Measurements from ENCODE around the gene OTOGL.

OTOGL gene

GRCh38 chr12:80382254-80382653 is 282.9 kb downstream of the OTOGL start:
- DNase-seq, result no peak
- Histone ChIP-seq H3K4me3 (no peak overlapping the region), H3K9me3 (no peaks in the 10 kb centered on the region), H3K27me3 (no peaks in the 10 kb centered on the region), H3K36me3 (no peaks in the 10 kb centered on the region), H3K27ac (no peak overlapping the region), H3K4me1 (no peaks in the 10 kb centered on the region)
- intact Hi-C loops (cut with DNase I; ENCODE audit: low total_unique reads), result no loop called here
- no peak for TF ChIP-seq CTCF (IDR thresholded peaks at IDR 0.05)

GRCh38 chr12:80400571-80400991 is 301.2 kb downstream of the OTOGL start:
- intact Hi-C loops (cut with DNase I; ENCODE audit: low total_unique reads), result no loop called here
- H3K27ac ChIP-seq, result peak overlapping the region; percentile 53 to 56
- DNase-seq, result no peak

GRCh38 chr12:80401191-80401590 is 301.9 kb downstream of the OTOGL start:
- no peak for DNase-seq
- peak overlapping the region; percentile 54 to 56 for H3K4me3 ChIP-seq
- no peaks in the 10 kb centered on the region for H3K36me3 ChIP-seq
- peaks cover 0 to 12% (median 0%) of the 10 kb centered on the region in 4 donors for H3K4me1 ChIP-seq
- intact Hi-C loops (cut with DNase I; ENCODE audit: low total_unique reads), result no loop called here
- TF ChIP-seq CTCF (IDR thresholded peaks at IDR 0.05), result no peak
- H3K9me3 ChIP-seq, result no peaks in the 10 kb centered on the region
- no peaks in the 10 kb centered on the region for H3K27me3 ChIP-seq
- peak overlapping the region; percentile 53 to 56 for H3K27ac ChIP-seq

More at GRCh38 chr12:80400571-80400991, 301.2 kb downstream of the OTOGL start:
- Histone ChIP-seq H3K4me1 (peaks cover 0 to 12% (median 0%) of the 10 kb centered on the region in 4 donors), H3K4me3 (peak overlapping the region; percentile 54 to 56), H3K9me3 (no peaks in the 10 kb centered on the region), H3K36me3 (no peaks in the 10 kb centered on the region), H3K27me3 (no peaks in the 10 kb centered on the region)
- no peak for TF ChIP-seq CTCF (IDR thresholded peaks at IDR 0.05)

GRCh38 chr12:80404629-80405028 is 305.3 kb downstream of the OTOGL start:
- H3K27me3 ChIP-seq, result no peaks in the 10 kb centered on the region
- intact Hi-C loops (cut with DNase I; ENCODE audit: low total_unique reads), result no loop called here
- no peaks in the 10 kb centered on the region for H3K36me3 ChIP-seq
- no peak overlapping the region for H3K4me3 ChIP-seq
- TF ChIP-seq CTCF (IDR thresholded peaks at IDR 0.05), result no peak
- H3K27ac ChIP-seq, result no peak overlapping the region
- no peaks in the 10 kb centered on the region for H3K4me1 ChIP-seq
- no peaks in the 10 kb centered on the region for H3K9me3 ChIP-seq
- DNase-seq, result no peak

- no peak for DNase-seq
- Histone ChIP-seq H3K4me3 (no peak overlapping the region), H3K27me3 (no peaks in the 10 kb centered on the region), H3K9me3 (no peaks in the 10 kb centered on the region), H3K4me1 (no peaks in the 10 kb centered on the region), H3K27ac (no peak overlapping the region), H3K36me3 (no peaks in the 10 kb centered on the region)
- TF ChIP-seq CTCF (IDR thresholded peaks at IDR 0.05), result no peak
- intact Hi-C loops (cut with DNase I; ENCODE audit: low total_unique reads), result no loop called here
Measured at GRCh38 chr12:80406253-80406652, 306.9 kb downstream of the OTOGL start.

- intact Hi-C loops (cut with DNase I; ENCODE audit: low total_unique reads), result loop anchor here (5.0 kb wide), 1 partner anchor 351 kb away; no protein-coding TSS in a partner anchor
- Histone ChIP-seq H3K9me3 (no peaks in the 10 kb centered on the region), H3K36me3 (no peaks in the 10 kb centered on the region), H3K4me3 (no peak overlapping the region), H3K27me3 (no peaks in the 10 kb centered on the region), H3K4me1 (peaks cover 0 to 3% (median 0%) of the 10 kb centered on the region in 4 donors), H3K27ac (no peak overlapping the region)
- TF ChIP-seq CTCF (IDR thresholded peaks at IDR 0.05), result no peak
- no peak for DNase-seq
Measured at GRCh38 chr12:80411787-80412186, 312.4 kb downstream of the OTOGL start.

Measured in tibial artery (tissue), 4 donors.